Mesodermal cell (in vitro differentiated cells): ENCODE results near the gene RNF175.
"Not testable (repeated sequence)": the region's sequence is repeated elsewhere in the genome, so short reads cannot be mapped to it uniquely, and the experiment has no call there.

ENCODE experiments used
- H3K27ac ChIP-seq: 2 replicates; pipeline ENCODE4 v1.7.0; 2013; ENCODE audit warnings: mild to moderate bottlenecking, low read depth, low read length, moderate library complexity; ENCODE audit not compliant: severe bottlenecking
- H3K36me3 ChIP-seq: 2 replicates; pipeline ENCODE4 v1.7.1; 2013; ENCODE audit warnings: mild to moderate bottlenecking, low read length, moderate library complexity; ENCODE audit not compliant: control insufficient read depth, insufficient read depth
- H3K4me1 ChIP-seq: one replicate; pipeline ENCODE4 v1.7.1; 2013; ENCODE audit warnings: mild to moderate bottlenecking, low read length; ENCODE audit not compliant: insufficient read depth, control insufficient read depth, poor library complexity, severe bottlenecking
- H3K4me3 ChIP-seq: 2 replicates; pipeline ENCODE4 v1.7.0; 2013; ENCODE audit warnings: low read length, control low read depth, mild to moderate bottlenecking; ENCODE audit not compliant: insufficient read depth, poor library complexity, severe bottlenecking; ENCODE audit errors: extremely low read depth
- H3K9me3 ChIP-seq: 2 replicates; pipeline ENCODE4 v1.7.1; 2013; ENCODE audit warnings: mild to moderate bottlenecking, low read length, moderate library complexity; ENCODE audit not compliant: control insufficient read depth
- WGBS, 2 experiments: methylation state at CpG; one replicate each; pipeline ENCODE4 v1.1.5; 2013; ENCODE audit warnings: missing lambda C conversion rate in 2 of 2; ENCODE audit not compliant: insufficient coverage in 2 of 2; 5-methylcytosine and 5-hydroxymethylcytosine counted together

The RNF175 gene

GRCh38 chr4:153679486-153679885, 80.3 kb downstream of the RNF175 start:
- H3K4me1 ChIP-seq = no peaks in the 10 kb centered on the region
- 79 to 83% methylated on average over 6 of the region's 6 CpGs for WGBS, 2 experiments
- H3K36me3 ChIP-seq = no peaks in the 10 kb centered on the region
- no peak overlapping the region for H3K4me3 ChIP-seq
- H3K9me3 ChIP-seq = no peaks in the 10 kb centered on the region
- H3K27ac ChIP-seq = no peak overlapping the region

- Histone ChIP-seq H3K4me3 (no peak overlapping the region), H3K9me3 (no peaks in the 10 kb centered on the region), H3K27ac (no peak overlapping the region), H3K36me3 (no peaks in the 10 kb centered on the region), H3K4me1 (no peaks in the 10 kb centered on the region)
- WGBS, 2 experiments = no CpG with 5 or more reads among the region's 1 CpG
Observed at GRCh38 chr4:153676984-153677383, 82.8 kb downstream of the RNF175 start.

DNA sequence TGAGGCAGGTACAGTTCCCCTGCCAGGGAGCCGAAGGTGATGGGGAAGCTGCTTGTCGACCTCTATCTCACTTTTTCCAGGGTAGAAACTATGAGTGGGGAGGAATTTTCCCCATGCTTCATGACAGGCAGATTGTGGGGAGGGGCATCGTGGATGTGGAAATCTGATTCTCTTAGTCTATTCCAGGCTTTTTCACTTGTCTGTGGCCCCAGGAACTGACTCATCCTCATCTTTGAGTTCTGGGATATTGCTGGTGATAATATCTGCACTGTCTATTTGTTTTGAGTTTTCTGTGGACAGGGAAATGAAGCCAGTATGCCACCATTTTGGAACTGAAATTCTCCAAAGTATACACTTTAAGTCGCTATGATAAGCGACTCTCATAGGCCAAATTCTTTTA, 83.3 kb downstream of the RNF175 start:
- 80% methylated on average over 2 of the region's 5 CpGs; no CpG with 5 or more reads in 1 of the 2 experiments for WGBS, 2 experiments
- no peak overlapping the region for H3K27ac ChIP-seq
- H3K4me3 ChIP-seq = no peak overlapping the region
- no peaks in the 10 kb centered on the region for H3K4me1 ChIP-seq
- H3K9me3 ChIP-seq = no peaks in the 10 kb centered on the region
- no peaks in the 10 kb centered on the region for H3K36me3 ChIP-seq

DNA sequence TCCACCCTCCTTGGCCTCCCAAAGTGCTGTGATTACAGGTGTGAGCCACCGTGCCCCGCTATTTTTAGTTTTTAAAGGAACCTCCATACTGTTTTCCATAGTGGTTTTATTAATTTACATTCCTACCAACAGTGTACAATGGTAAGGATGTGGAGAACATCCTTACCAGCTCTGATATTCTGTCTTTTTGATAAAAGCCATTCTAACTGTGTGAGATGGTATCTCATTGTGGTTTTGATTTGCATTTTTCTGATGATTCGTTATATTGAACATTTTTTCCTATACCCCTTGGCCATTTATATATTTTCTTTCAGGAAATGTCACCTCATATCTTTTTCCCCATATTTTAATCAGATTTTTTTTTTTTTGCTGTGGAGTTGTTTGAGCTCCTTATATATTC, 90.0 kb downstream of the RNF175 start:
- H3K36me3 ChIP-seq = no peaks in the 10 kb centered on the region
- no peak overlapping the region for H3K27ac ChIP-seq
- H3K4me3 ChIP-seq = no peak overlapping the region
- WGBS, 2 experiments = 100% methylated on average over 1 of the region's 3 CpGs; no CpG with 5 or more reads in 1 of the 2 experiments
- H3K9me3 ChIP-seq = no peaks in the 10 kb centered on the region
- no peaks in the 10 kb centered on the region for H3K4me1 ChIP-seq

GRCh38 chr4:153668647-153669046, 91.2 kb downstream of the RNF175 start:
- H3K27ac ChIP-seq = no peak overlapping the region
- no peaks in the 10 kb centered on the region for H3K9me3 ChIP-seq
- 80 to 94% methylated on average over 1 to 2 of the region's 2 CpGs for WGBS, 2 experiments
- no peaks in the 10 kb centered on the region for H3K4me1 ChIP-seq
- no peaks in the 10 kb centered on the region for H3K36me3 ChIP-seq
- H3K4me3 ChIP-seq = no peak overlapping the region

- not testable (repeated sequence) for H3K9me3 ChIP-seq, H3K36me3 ChIP-seq, H3K4me1 ChIP-seq, H3K27ac ChIP-seq, H3K4me3 ChIP-seq
- 67% methylated on average over 1 of the region's 1 CpG; no CpG with 5 or more reads in 1 of the 2 experiments for WGBS, 2 experiments
Observed at GRCh38 chr4:153666505-153666904, 93.3 kb downstream of the RNF175 start.

DNA sequence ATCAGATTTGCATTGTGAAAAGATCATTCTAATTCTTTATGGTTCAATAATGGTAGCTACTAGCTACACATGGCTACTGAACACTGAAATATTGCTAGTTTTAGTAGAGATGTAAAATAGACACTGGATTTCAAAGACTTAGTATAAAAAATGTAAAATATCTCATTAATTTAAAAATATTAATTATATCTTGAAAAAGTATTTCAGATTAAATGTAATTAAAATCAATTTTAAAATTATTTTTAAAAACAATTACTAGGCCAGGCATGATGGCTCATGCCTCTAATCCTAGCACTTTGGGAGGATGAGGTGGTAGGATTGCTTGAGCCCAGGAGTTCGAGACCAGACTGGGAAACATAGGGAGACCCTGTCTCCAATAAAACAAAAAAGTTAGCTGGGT, 96.2 kb downstream of the RNF175 start:
- 80 to 100% methylated on average over 1 of the region's 1 CpG for whole genome bisulfite sequencing, 2 experiments
- Histone ChIP-seq H3K4me1 (no peaks in the 10 kb centered on the region), H3K27ac (no peak overlapping the region)

DNA sequence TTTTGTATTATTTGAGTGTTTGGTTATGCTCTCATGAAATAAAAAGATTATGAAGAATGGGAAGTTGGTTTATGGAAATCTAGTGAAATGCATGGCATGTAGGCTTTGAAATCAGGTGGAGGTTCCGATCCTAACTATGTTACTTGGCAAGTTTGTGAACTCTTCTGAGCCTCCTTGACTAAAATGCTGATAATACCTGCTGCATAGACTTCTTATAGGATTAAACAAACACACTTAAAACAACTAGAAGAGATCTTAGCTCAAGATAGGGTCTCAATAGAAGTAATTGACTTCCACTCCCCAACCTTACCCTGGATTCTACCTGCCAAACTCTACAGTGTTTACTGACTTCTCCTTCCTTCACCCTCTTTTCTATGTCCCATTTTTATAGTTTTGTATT, 97.9 kb downstream of the RNF175 start:
- peaks cover 5% of the 10 kb centered on the region for H3K9me3 ChIP-seq
- no peak overlapping the region for H3K27ac ChIP-seq
- H3K4me3 ChIP-seq = no peak overlapping the region
- no peaks in the 10 kb centered on the region for H3K4me1 ChIP-seq
- H3K36me3 ChIP-seq = no peaks in the 10 kb centered on the region
- WGBS, 2 experiments = 80 to 100% methylated on average over 1 of the region's 1 CpG

More for the DNA sequence above, 96.2 kb downstream of the RNF175 start:
- Histone ChIP-seq H3K4me3 (no peak overlapping the region), H3K36me3 (no peaks in the 10 kb centered on the region), H3K9me3 (peaks cover 5% of the 10 kb centered on the region)

GRCh38 chr4:153661215-153661822, 98.5 kb downstream of the RNF175 start:
- no peak overlapping the region for H3K27ac ChIP-seq
- H3K4me3 ChIP-seq = no peak overlapping the region
- H3K36me3 ChIP-seq = no peaks in the 10 kb centered on the region
- H3K9me3 ChIP-seq = peaks cover 5% of the 10 kb centered on the region
- 100% methylated on average over 1 of the region's 6 CpGs; no CpG with 5 or more reads in 1 of the 2 experiments for WGBS, 2 experiments
- H3K4me1 ChIP-seq = no peaks in the 10 kb centered on the region
